GM12892 (cell line): ENCODE data around the gene MCC.

Experiments
- DNase-seq: peaks from one replicate; pipeline ENCODE4 v3.0.0; 2011; ENCODE audit not compliant: insufficient read length
- FAIRE-seq: peaks from 2 replicates; lab custom pipeline; 2011; peaks lifted over from hg19 to GRCh38; lab: Jason Lieb, UNC
- POLR2A ChIP-seq: IDR thresholded peaks from 2 replicates; pipeline ENCODE4 v1.6.1; 2011; ENCODE audit warnings: low read depth, low read length, control low read depth
- POLR2AphosphoS5 ChIP-seq: IDR thresholded peaks from 2 replicates; pipeline ENCODE4 v1.6.1; 2011; ENCODE audit warnings: low read depth, low read length, control low read depth
- TAF1 ChIP-seq: IDR thresholded peaks from 2 replicates; pipeline ENCODE4 v1.6.1; 2011; ENCODE audit warnings: low read depth, mild to moderate bottlenecking, control low read depth, low read length, borderline replicate concordance

The MCC gene

GRCh38 chr5:113329981-113330380, 158.3 kb downstream of the MCC start:
- FAIRE-seq: no peak

GRCh38 chr5:113325054-113325453, 163.2 kb downstream of the MCC start:
- FAIRE-seq (no peak), DNase-seq (no peak)

More at GRCh38 chr5:113329981-113330380, 158.3 kb downstream of the MCC start:
- no peak for DNase-seq
- TF ChIP-seq POLR2AphosphoS5 (no peak), POLR2A (no peak), TAF1 (no peak)

GRCh38 chr5:113321276-113321675, 167.0 kb downstream of the MCC start:
- TF ChIP-seq POLR2A (no peak), TAF1 (no peak), POLR2AphosphoS5 (no peak)
- no peak for DNase-seq
- no peak for FAIRE-seq

More at GRCh38 chr5:113325054-113325453, 163.2 kb downstream of the MCC start:
- no peak for TF ChIP-seq POLR2AphosphoS5
- no peak for TF ChIP-seq POLR2A
- no peak for TF ChIP-seq TAF1

GRCh38 chr5:113320273-113320780, 167.9 kb downstream of the MCC start:
- DNase-seq (no peak), FAIRE-seq (no peak)
- no peak for TF ChIP-seq TAF1
- no peak for TF ChIP-seq POLR2A
- TF ChIP-seq POLR2AphosphoS5: no peak

- DNase-seq (no peak), FAIRE-seq (no peak)
Observed at GRCh38 chr5:113319256-113320053, 168.8 kb downstream of the MCC start.

GRCh38 chr5:113317636-113318035, 170.6 kb downstream of the MCC start:
- no peak for FAIRE-seq
- TF ChIP-seq TAF1: no peak
- no peak for TF ChIP-seq POLR2AphosphoS5
- TF ChIP-seq POLR2A: no peak
- DNase-seq: no peak

More at GRCh38 chr5:113319256-113320053, 168.8 kb downstream of the MCC start:
- no peak for TF ChIP-seq POLR2AphosphoS5
- no peak for TF ChIP-seq POLR2A
- no peak for TF ChIP-seq TAF1

- FAIRE-seq: peak; percentile 50
Observed at GRCh38 chr5:113311301-113311700, 177.0 kb downstream of the MCC start.

GRCh38 chr5:113302120-113302519, 186.1 kb downstream of the MCC start:
- TF ChIP-seq POLR2AphosphoS5 (no peak), POLR2A (no peak), TAF1 (no peak)
- FAIRE-seq (no peak), DNase-seq (no peak)

More at GRCh38 chr5:113311301-113311700, 177.0 kb downstream of the MCC start:
- DNase-seq: no peak
- no peak for TF ChIP-seq POLR2AphosphoS5
- TF ChIP-seq POLR2A: no peak
- TF ChIP-seq TAF1: no peak

GRCh38 chr5:113299591-113299990, 188.7 kb downstream of the MCC start:
- TF ChIP-seq TAF1 (no peak), POLR2AphosphoS5 (no peak), POLR2A (no peak)
- DNase-seq (no peak), FAIRE-seq (no peak)

- TF ChIP-seq POLR2A (no peak), POLR2AphosphoS5 (no peak), TAF1 (no peak)
- FAIRE-seq (no peak), DNase-seq (no peak)
Observed at GRCh38 chr5:113296676-113297075, 191.6 kb downstream of the MCC start.

GRCh38 chr5:113295111-113295539, 193.1 kb downstream of the MCC start:
- FAIRE-seq: no peak
- TF ChIP-seq POLR2A: no peak
- TF ChIP-seq POLR2AphosphoS5: no peak
- TF ChIP-seq TAF1: no peak

More at GRCh38 chr5:113295111-113295539, 193.1 kb downstream of the MCC start:
- DNase-seq: no peak
